H1 (cell line): ENCODE results near the gene INVS. TPM values are rescaled to one million over a fixed set of nuclear protein-coding genes. Genes with fewer than 3 reads are reported as not detected.

Experiments used
- CTCF ChIA-PET: fragments of 300-600 bp; sonication (Branson Sonifier 250); formaldehyde crosslinking; loops from one replicate; lab custom pipeline; 2021; ENCODE audit not compliant: partially characterized antibody; lab: Charles Lee
- POLR2A ChIA-PET: fragments of 300-600 bp; sonication (Branson Sonifier 250); formaldehyde crosslinking; loops from one replicate; lab custom pipeline; 2021; ENCODE audit warnings: inconsistent platforms; ENCODE audit not compliant: partially characterized antibody; lab: Charles Lee
- DNase-seq, 2 experiments: peaks; one replicate each; pipeline versions ENCODE4 v3.0.0 to v3.0.0-alpha.2; 2010 to 2022; ENCODE audit warnings: low spot score in 2 of 2, low read depth in 1 of 2, mixed read lengths in 1 of 2
- FAIRE-seq: peaks from 2 replicates; lab custom pipeline; 2011; peaks lifted over from hg19 to GRCh38; lab: Jason Lieb, UNC
- H2AFZ ChIP-seq: 2 replicates; pipeline ENCODE4 v1.8.1; 2012; ENCODE audit warnings: low read length, inconsistent platforms
- H2AK5ac ChIP-seq: 2 replicates; pipeline ENCODE4 v1.6.1; 2013; ENCODE audit warnings: low read depth, low read length
- H2BK120ac ChIP-seq: replicated peaks from 2 replicates; pipeline ENCODE3; 2013; ENCODE audit warnings: low read depth, low read length, inconsistent platforms
- H2BK12ac ChIP-seq: 2 replicates; pipeline ENCODE4 v1.6.1; 2013; ENCODE audit warnings: low read depth, low read length
- H2BK15ac ChIP-seq: 2 replicates; pipeline ENCODE4 v1.6.1; 2013; ENCODE audit warnings: low read length
- H2BK20ac ChIP-seq: 2 replicates; pipeline ENCODE4 v1.6.1; 2013; ENCODE audit warnings: low read length
- H2BK5ac ChIP-seq: 2 replicates; pipeline ENCODE4 v1.6.1; 2013; ENCODE audit warnings: low read depth, low read length
- H3K14ac ChIP-seq: 2 replicates; pipeline ENCODE4 v1.6.1; 2013; ENCODE audit warnings: inconsistent platforms; ENCODE audit not compliant: insufficient read length
- H3K18ac ChIP-seq: 2 replicates; pipeline ENCODE4 v1.6.1; 2013; ENCODE audit warnings: low read length; ENCODE audit errors: extremely low read depth
- H3K23ac ChIP-seq: 2 replicates; pipeline ENCODE4 v1.6.1; 2013; ENCODE audit warnings: inconsistent platforms; ENCODE audit not compliant: insufficient read length
- H3K23me2 ChIP-seq: 2 replicates; pipeline ENCODE4 v1.6.1; 2013; ENCODE audit warnings: low read depth, low read length
- H3K27ac ChIP-seq: 2 replicates; pipeline ENCODE4 v1.6.1; 2011; ENCODE audit warnings: low read depth, low read length, inconsistent platforms
- H3K27me3 ChIP-seq, 4 experiments: replicated peaks in 1 of 4; 1 replicate in 1 of 4; 2 replicates in 3 of 4; pipeline versions ENCODE4 v1.6.1 to v1.8.1; 2011 to 2013; ENCODE audit warnings: low read length in 3 of 4, mild to moderate bottlenecking in 3 of 4, inconsistent platforms in 2 of 4, mixed read lengths in 2 of 4, moderate library complexity in 1 of 4; ENCODE audit not compliant: control insufficient read depth in 3 of 4, insufficient read depth in 3 of 4; ENCODE audit errors: extremely low read depth in 1 of 4
- H3K36me3 ChIP-seq, 4 experiments: 2 replicates each; pipeline versions ENCODE4 v1.6.1 to v1.8.1; 2011 to 2013; ENCODE audit warnings: mild to moderate bottlenecking in 4 of 4, low read length in 3 of 4, moderate library complexity in 2 of 4, control low read depth in 1 of 4, inconsistent platforms in 1 of 4; ENCODE audit not compliant: insufficient read depth in 4 of 4, control insufficient read depth in 2 of 4
- H3K4ac ChIP-seq: replicated peaks from 2 replicates; pipeline ENCODE3; 2013; ENCODE audit warnings: low read length, low read depth, mixed read lengths, inconsistent platforms; ENCODE audit not compliant: insufficient read length
- H3K4me1 ChIP-seq, 4 experiments: replicated peaks in 1 of 4; 1 replicate in 1 of 4; 2 replicates in 3 of 4; pipeline versions ENCODE4 v1.6.1 to v1.8.1; 2011 to 2013; ENCODE audit warnings: low read length in 3 of 4, inconsistent platforms in 2 of 4, mixed read lengths in 1 of 4; ENCODE audit not compliant: insufficient read depth in 4 of 4, control insufficient read depth in 3 of 4
- H3K4me2 ChIP-seq, 2 experiments: 2 replicates each; pipeline versions ENCODE4 v1.6.1 to v1.8.1; 2011 to 2013; ENCODE audit warnings: low read depth in 2 of 2, low read length in 2 of 2, control low read depth in 1 of 2, inconsistent platforms in 1 of 2, mild to moderate bottlenecking in 1 of 2; ENCODE audit not compliant: insufficient read depth in 1 of 2
- H3K4me3 ChIP-seq, 4 experiments: fragments of 200-600, 300-600 bp in 1 of 4; sonication (generic), shearing (Covaris generic), sonication (Bioruptor Twin) in 1 of 4; 2 replicates each; pipeline versions ENCODE4 v1.5.1 to v1.8.1; 2011 to 2016; ENCODE audit warnings: low read length in 4 of 4, low read depth in 3 of 4, control low read depth in 2 of 4, inconsistent platforms in 2 of 4, mild to moderate bottlenecking in 2 of 4, mixed read lengths in 1 of 4, moderate library complexity in 1 of 4; ENCODE audit not compliant: insufficient read depth in 2 of 4; ENCODE audit errors: extremely low read depth in 1 of 4
- H3K56ac ChIP-seq: replicated peaks from 2 replicates; pipeline ENCODE3; 2013; ENCODE audit warnings: low read depth, mild to moderate bottlenecking, mixed read lengths, low read length, inconsistent platforms; ENCODE audit not compliant: insufficient read length
- H3K79me1 ChIP-seq: 2 replicates; pipeline ENCODE4 v1.6.1; 2013; ENCODE audit warnings: low read depth, low read length, control low read depth
- H3K79me2 ChIP-seq, 2 experiments: 2 replicates each; pipeline versions ENCODE4 v1.6.1 to v1.8.1; 2012 to 2013; ENCODE audit warnings: low read length in 2 of 2, mild to moderate bottlenecking in 2 of 2, inconsistent platforms in 1 of 2; ENCODE audit not compliant: insufficient read depth in 2 of 2, control insufficient read depth in 1 of 2
- H3K9ac ChIP-seq, 4 experiments: replicated peaks in 1 of 4; 1 replicate in 1 of 4; 2 replicates in 3 of 4; pipeline versions ENCODE4 v1.6.1 to v1.8.1; 2011 to 2013; ENCODE audit warnings: low read depth in 3 of 4, low read length in 3 of 4, control low read depth in 2 of 4, mild to moderate bottlenecking in 2 of 4, moderate library complexity in 2 of 4, inconsistent platforms in 1 of 4; ENCODE audit errors: extremely low read depth in 1 of 4
- H3K9me3 ChIP-seq, 2 experiments: 2 replicates each; pipeline versions ENCODE4 v1.6.1 to v1.8.1; 2012 to 2013; ENCODE audit warnings: mild to moderate bottlenecking in 2 of 2, moderate library complexity in 2 of 2, control low read depth in 1 of 2, inconsistent platforms in 1 of 2, low read depth in 1 of 2, low read length in 1 of 2, mixed read lengths in 1 of 2; ENCODE audit not compliant: insufficient read depth in 2 of 2
- H4K20me1 ChIP-seq, 2 experiments: replicated peaks in 1 of 2; 2 replicates each; pipeline versions ENCODE3 to v1.8.1; 2011 to 2013; ENCODE audit warnings: inconsistent platforms in 2 of 2, low read length in 2 of 2, mild to moderate bottlenecking in 1 of 2; ENCODE audit not compliant: insufficient read depth in 2 of 2, control insufficient read depth in 1 of 2
- H4K5ac ChIP-seq: 2 replicates; pipeline ENCODE4 v1.6.1; 2013; ENCODE audit warnings: low read length, low read depth, mixed read lengths, inconsistent platforms; ENCODE audit not compliant: insufficient read length
- H4K8ac ChIP-seq: 2 replicates; pipeline ENCODE4 v1.8.0; 2013; ENCODE audit warnings: mild to moderate bottlenecking, moderate library complexity, low read length, inconsistent platforms; ENCODE audit not compliant: insufficient read depth; ENCODE audit errors: extremely low read depth
- H4K91ac ChIP-seq: replicated peaks from 2 replicates; pipeline ENCODE3; 2013; ENCODE audit warnings: low read length, mixed read lengths, inconsistent platforms; ENCODE audit not compliant: insufficient read length
- HDAC6 ChIP-seq: IDR thresholded peaks from one replicate; pipeline ENCODE4 v1.7.1; 2012; ENCODE audit warnings: low read depth, mild to moderate bottlenecking, inconsistent platforms, low read length, moderate library complexity
- JUN ChIP-seq: IDR thresholded peaks from 2 replicates; pipeline ENCODE4 v1.6.1; 2011; ENCODE audit warnings: low read depth, mild to moderate bottlenecking, improper control_type of control experiment, low read length
- JUND ChIP-seq: IDR thresholded peaks from 2 replicates; pipeline ENCODE4 v1.6.1; 2011; ENCODE audit warnings: mild to moderate bottlenecking, improper control_type of control experiment, low read length
- RAD21 ChIP-seq, 2 experiments: IDR thresholded peaks in 1 of 2; conservative IDR thresholded peaks in 1 of 2; 2 replicates each; pipeline ENCODE4 v1.6.1; 2011; ENCODE audit warnings: low read depth in 2 of 2, low read length in 2 of 2, improper control_type of control experiment in 1 of 2, inconsistent platforms in 1 of 2, mild to moderate bottlenecking in 1 of 2, moderate library complexity in 1 of 2
- SIN3A ChIP-seq, 2 experiments: IDR thresholded peaks in 1 of 2; conservative IDR thresholded peaks in 1 of 2; 2 replicates each; pipeline ENCODE4 v1.6.1; 2011 to 2012; ENCODE audit warnings: low read length in 2 of 2, improper control_type of control experiment in 1 of 2, low read depth in 1 of 2, mild to moderate bottlenecking in 1 of 2
- SP2 ChIP-seq: IDR thresholded peaks from 2 replicates; pipeline ENCODE4 v1.6.1; 2012; ENCODE audit warnings: mild to moderate bottlenecking, low read length, inconsistent platforms
- TCF12 ChIP-seq: IDR thresholded peaks from 2 replicates; pipeline ENCODE4 v1.6.1; 2011; ENCODE audit warnings: low read depth, mild to moderate bottlenecking, low read length
- WGBS, 2 experiments: shearing (Covaris generic) in 1 of 2; methylation state at CpG; one replicate each; pipeline versions ENCODE4 v1.1.6 to v1.1.7; 2013 to 2015; ENCODE audit warnings: low lambda C conversion rate in 2 of 2, mixed read lengths in 2 of 2, inconsistent platforms in 1 of 2, low coverage in 1 of 2, missing lambda C conversion rate in 1 of 2; ENCODE audit not compliant: insufficient replicate concordance in 2 of 2, insufficient coverage in 1 of 2, insufficient read length in 1 of 2; ENCODE audit errors: extremely low coverage in 1 of 2, missing lambda C conversion rate in 1 of 2; 5-methylcytosine and 5-hydroxymethylcytosine counted together
- polyA plus RNA-seq, 7 experiments: library from polyadenylated mRNA; depleted of rRNA in 3 of 7; stranded (reverse) in 5 of 7; unstranded in 2 of 7; fragments of >200 nt in 5 of 7; fragments of 200-250 nt in 2 of 7; gene quantifications; 1 replicate in 5 of 7; 2 replicates in 1 of 7; 4 replicates in 1 of 7; pipeline versions ENCODE4 v1.2.1 to v1.2.3, GENCODE V29; 2011 to 2013; ENCODE audit warnings: missing spikeins in 2 of 7, mixed read lengths in 2 of 7
- total RNA-seq: library from RNA; stranded (reverse); fragmentation: NEBNext Ultra II Directional; extraction: Animal tissue kit (Norgen Biotek cat#: 25700); gene quantifications from 2 replicates; pipeline ENCODE4 v1.2.1, GENCODE V29; 2021

The INVS gene
- total and polyA plus RNA-seq, 2 of the 8 experiments (the other 6 are each of a cell fraction or from before 2014, with no cell fraction given): 4.1 to 6.9 TPM

GRCh38 chr9:100070104-100071041, 28.7 kb upstream of the INVS start:
- H4K20me1 ChIP-seq: no peaks in the 10 kb centered on the region
- H2AK5ac ChIP-seq: no peak overlapping the region
- H3K79me2 ChIP-seq: no peaks in the 10 kb centered on the region; a peak in 1 of 4 replicates
- WGBS, 2 experiments: 83% methylated on average over 2 of the region's 2 CpGs; no CpG with 5 or more reads in 1 of the 2 experiments
- H2BK5ac ChIP-seq: no peak overlapping the region
- H3K27me3 ChIP-seq: no peaks in the 10 kb centered on the region
- no peak overlapping the region for H2BK120ac ChIP-seq
- H3K4me3 ChIP-seq: no peak overlapping the region
- no peak overlapping the region for H3K27ac ChIP-seq
- TF ChIP-seq SP2: no peak
- TF ChIP-seq HDAC6: no peak
- TF ChIP-seq SIN3A (conservative IDR thresholded peaks at IDR 0.05 in 1 of 2, IDR thresholded peaks at IDR 0.05 in 1 of 2; ENCODE audit: low read depth in 1 of 2, low read length in 2 of 2): no peak
- TF ChIP-seq RAD21 (IDR thresholded peaks at IDR 0.05 in 1 of 2, conservative IDR thresholded peaks at IDR 0.05 in 1 of 2; ENCODE audit: low read depth in 2 of 2, low read length in 2 of 2): no peak
- no peak for TF ChIP-seq JUN
- TF ChIP-seq TCF12: no peak
- no peak for TF ChIP-seq JUND
- TF ChIP-seq, all 59 proteins: peak for 0
- H3K36me3 ChIP-seq: peaks cover 0 to 3% (median 0%) of the 10 kb centered on the region in 4 experiments; a peak in 2 of 8 replicates
- no peak overlapping the region for H3K18ac ChIP-seq
- H2BK12ac ChIP-seq: no peak overlapping the region
- no peak overlapping the region for H2BK20ac ChIP-seq
- H3K4me2 ChIP-seq: no peak overlapping the region
- H4K5ac ChIP-seq: no peak overlapping the region
- no peak overlapping the region for H2BK15ac ChIP-seq
- H3K14ac ChIP-seq: no peak overlapping the region
- H3K9me3 ChIP-seq: peaks cover 2 to 12% of the 10 kb centered on the region in 2 experiments; a peak in 2 of 4 replicates
- H3K79me1 ChIP-seq: no peaks in the 10 kb centered on the region
- ChIA-PET POLR2A (no interaction called here), CTCF (no interaction called here)
- H3K4ac ChIP-seq: no peak overlapping the region
- FAIRE-seq: no peak
- H4K91ac ChIP-seq: no peak overlapping the region
- no peak overlapping the region for H3K9ac ChIP-seq
- H3K23ac ChIP-seq: no peak overlapping the region
- no peak overlapping the region for H3K56ac ChIP-seq
- H3K23me2 ChIP-seq: no peaks in the 10 kb centered on the region
- DNase-seq: no peak
- no peak overlapping the region for H2AFZ ChIP-seq
- H3K4me1 ChIP-seq: no peaks in the 10 kb centered on the region
- H4K8ac ChIP-seq: no peak overlapping the region
